GM18526 (cell line): Measurements from ENCODE around the gene MLLT3.

Source experiments
- POLR2A ChIP-seq: IDR thresholded peaks from 3 replicates; pipeline ENCODE4 v1.6.1; 2011; ENCODE audit not compliant: insufficient read length; ENCODE audit errors: extremely low read depth

The MLLT3 gene

GRCh38 chr9:20496328-20496727 lies 126.0 kb downstream of the MLLT3 start:
- TF ChIP-seq POLR2A = no peak

GRCh38 chr9:20495098-20495497 lies 127.2 kb downstream of the MLLT3 start:
- no peak for TF ChIP-seq POLR2A

GRCh38 chr9:20494035-20494434 lies 128.3 kb downstream of the MLLT3 start:
- no peak for TF ChIP-seq POLR2A

GRCh38 chr9:20492772-20493171 lies 129.5 kb downstream of the MLLT3 start:
- no peak for TF ChIP-seq POLR2A

- TF ChIP-seq POLR2A = no peak
These were observed 130.7 kb downstream of the MLLT3 start for GRCh38 chr9:20491612-20492011.

GRCh38 chr9:20490246-20490834 lies 132.0 kb downstream of the MLLT3 start:
- no peak for TF ChIP-seq POLR2A

GRCh38 chr9:20488691-20489090 lies 133.6 kb downstream of the MLLT3 start:
- no peak for TF ChIP-seq POLR2A

GRCh38 chr9:20486552-20486951 lies 135.7 kb downstream of the MLLT3 start:
- no peak for TF ChIP-seq POLR2A

- TF ChIP-seq POLR2A = no peak
These were observed 140.9 kb downstream of the MLLT3 start for GRCh38 chr9:20481437-20481836.

GRCh38 chr9:20480249-20480648 lies 142.1 kb downstream of the MLLT3 start:
- TF ChIP-seq POLR2A = no peak

- TF ChIP-seq POLR2A = no peak
These were observed 142.7 kb downstream of the MLLT3 start for GRCh38 chr9:20479419-20480155.

GRCh38 chr9:20478786-20479185 lies 143.5 kb downstream of the MLLT3 start:
- no peak for TF ChIP-seq POLR2A

- no peak for TF ChIP-seq POLR2A
These were observed 144.2 kb downstream of the MLLT3 start for GRCh38 chr9:20477940-20478620.

GRCh38 chr9:20476912-20477521 lies 145.3 kb downstream of the MLLT3 start:
- TF ChIP-seq POLR2A = no peak

GRCh38 chr9:20474496-20474895 lies 147.8 kb downstream of the MLLT3 start:
- no peak for TF ChIP-seq POLR2A

GRCh38 chr9:20473515-20474013 lies 148.7 kb downstream of the MLLT3 start:
- no peak for TF ChIP-seq POLR2A
